Measurements from ENCODE around the gene SFTA2.

DNA sequence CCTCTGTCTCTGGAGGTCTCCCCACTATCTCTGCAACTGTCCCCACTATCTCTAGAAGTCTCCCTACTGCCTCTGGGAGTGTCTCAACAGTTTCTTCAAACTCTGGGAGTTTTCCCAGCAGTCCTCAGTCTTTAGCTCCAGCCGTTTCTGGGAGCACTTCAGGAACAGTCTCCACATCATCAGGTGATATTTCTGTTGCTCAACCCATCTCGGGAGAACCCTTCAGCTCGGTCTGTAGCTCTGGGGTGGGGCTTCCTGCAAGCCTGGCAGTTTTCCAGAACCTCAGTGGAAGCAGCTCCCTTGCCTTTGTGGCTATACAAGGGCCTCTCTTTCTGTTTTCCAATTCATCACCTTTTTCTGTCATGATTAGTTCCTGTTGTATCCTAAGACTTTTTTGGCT lies 3.0 kb upstream of the SFTA2 start:
- TF ChIP-seq POLR2AphosphoS5 (IDR thresholded peaks at IDR 0.05; ENCODE audit: low read depth) (no peak), SPI1 (IDR thresholded peaks at IDR 0.05; ENCODE audit: borderline replicate concordance, low read depth) (no peak), GABPA (IDR thresholded peaks at IDR 0.05; ENCODE audit: low read depth) (no peak)
- TF ChIP-seq, protein P1, sequence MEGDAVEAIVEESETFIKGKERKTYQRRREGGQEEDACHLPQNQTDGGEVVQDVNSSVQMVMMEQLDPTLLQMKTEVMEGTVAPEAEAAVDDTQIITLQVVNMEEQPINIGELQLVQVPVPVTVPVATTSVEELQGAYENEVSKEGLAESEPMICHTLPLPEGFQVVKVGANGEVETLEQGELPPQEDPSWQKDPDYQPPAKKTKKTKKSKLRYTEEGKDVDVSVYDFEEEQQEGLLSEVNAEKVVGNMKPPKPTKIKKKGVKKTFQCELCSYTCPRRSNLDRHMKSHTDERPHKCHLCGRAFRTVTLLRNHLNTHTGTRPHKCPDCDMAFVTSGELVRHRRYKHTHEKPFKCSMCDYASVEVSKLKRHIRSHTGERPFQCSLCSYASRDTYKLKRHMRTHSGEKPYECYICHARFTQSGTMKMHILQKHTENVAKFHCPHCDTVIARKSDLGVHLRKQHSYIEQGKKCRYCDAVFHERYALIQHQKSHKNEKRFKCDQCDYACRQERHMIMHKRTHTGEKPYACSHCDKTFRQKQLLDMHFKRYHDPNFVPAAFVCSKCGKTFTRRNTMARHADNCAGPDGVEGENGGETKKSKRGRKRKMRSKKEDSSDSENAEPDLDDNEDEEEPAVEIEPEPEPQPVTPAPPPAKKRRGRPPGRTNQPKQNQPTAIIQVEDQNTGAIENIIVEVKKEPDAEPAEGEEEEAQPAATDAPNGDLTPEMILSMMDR (IDR thresholded peaks at IDR 0.05; ENCODE audit: insufficient read depth, low read length), result no peak
- TF ChIP-seq, protein P2, sequence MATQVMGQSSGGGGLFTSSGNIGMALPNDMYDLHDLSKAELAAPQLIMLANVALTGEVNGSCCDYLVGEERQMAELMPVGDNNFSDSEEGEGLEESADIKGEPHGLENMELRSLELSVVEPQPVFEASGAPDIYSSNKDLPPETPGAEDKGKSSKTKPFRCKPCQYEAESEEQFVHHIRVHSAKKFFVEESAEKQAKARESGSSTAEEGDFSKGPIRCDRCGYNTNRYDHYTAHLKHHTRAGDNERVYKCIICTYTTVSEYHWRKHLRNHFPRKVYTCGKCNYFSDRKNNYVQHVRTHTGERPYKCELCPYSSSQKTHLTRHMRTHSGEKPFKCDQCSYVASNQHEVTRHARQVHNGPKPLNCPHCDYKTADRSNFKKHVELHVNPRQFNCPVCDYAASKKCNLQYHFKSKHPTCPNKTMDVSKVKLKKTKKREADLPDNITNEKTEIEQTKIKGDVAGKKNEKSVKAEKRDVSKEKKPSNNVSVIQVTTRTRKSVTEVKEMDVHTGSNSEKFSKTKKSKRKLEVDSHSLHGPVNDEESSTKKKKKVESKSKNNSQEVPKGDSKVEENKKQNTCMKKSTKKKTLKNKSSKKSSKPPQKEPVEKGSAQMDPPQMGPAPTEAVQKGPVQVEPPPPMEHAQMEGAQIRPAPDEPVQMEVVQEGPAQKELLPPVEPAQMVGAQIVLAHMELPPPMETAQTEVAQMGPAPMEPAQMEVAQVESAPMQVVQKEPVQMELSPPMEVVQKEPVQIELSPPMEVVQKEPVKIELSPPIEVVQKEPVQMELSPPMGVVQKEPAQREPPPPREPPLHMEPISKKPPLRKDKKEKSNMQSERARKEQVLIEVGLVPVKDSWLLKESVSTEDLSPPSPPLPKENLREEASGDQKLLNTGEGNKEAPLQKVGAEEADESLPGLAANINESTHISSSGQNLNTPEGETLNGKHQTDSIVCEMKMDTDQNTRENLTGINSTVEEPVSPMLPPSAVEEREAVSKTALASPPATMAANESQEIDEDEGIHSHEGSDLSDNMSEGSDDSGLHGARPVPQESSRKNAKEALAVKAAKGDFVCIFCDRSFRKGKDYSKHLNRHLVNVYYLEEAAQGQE (IDR thresholded peaks at IDR 0.05; ENCODE audit: insufficient replicate concordance, low read depth), result no peak
